SK-N-SH treated with all-trans-retinoic acid at 6 μM for 48 hours (cell line): Measurements from ENCODE around the gene TRPV4.

ENCODE experiments used
- ATAC-seq: fragments of 200-7000 bp; cut with Tn5 transposase; 3 replicates; pipeline ENCODE4 v1.9.1; 2020; ENCODE audit warnings: mild to moderate bottlenecking, moderate library complexity
- ARNTL ChIP-seq: fragments of 450-650 bp; formaldehyde crosslinking; IDR thresholded peaks from 2 replicates; pipeline ENCODE4 v1.5.0; 2020; ENCODE audit warnings: low read depth, mild to moderate bottlenecking, moderate library complexity, borderline replicate concordance
- BACH2 ChIP-seq: fragments of 250-450 bp; sonication (Bioruptor Pico); IDR thresholded peaks from 2 replicates; pipeline ENCODE4 v1.9.0; 2021; ENCODE audit warnings: mild to moderate bottlenecking, borderline replicate concordance
- CSDC2 ChIP-seq: fragments of 250-450 bp; sonication (Bioruptor Pico); IDR thresholded peaks from 2 replicates; pipeline ENCODE4 v1.5.0; 2020; ENCODE audit warnings: mild to moderate bottlenecking, moderate library complexity
- ESRRG ChIP-seq: fragments of 250-450 bp; sonication (Bioruptor Pico); IDR thresholded peaks from 2 replicates; pipeline ENCODE4 v1.6.1; 2021; ENCODE audit warnings: mild to moderate bottlenecking
- ISL1 ChIP-seq: fragments of 250-450 bp; sonication (Bioruptor Pico); IDR thresholded peaks from 2 replicates; pipeline ENCODE4 v2.1.2; 2022; ENCODE audit warnings: mild to moderate bottlenecking, moderate library complexity
- OSR1 ChIP-seq: fragments of 250-450 bp; sonication (Bioruptor Pico); IDR thresholded peaks from 2 replicates; pipeline ENCODE4 v1.8.0; 2022; ENCODE audit warnings: moderate library complexity, mild to moderate bottlenecking, inconsistent platforms
- PPARA ChIP-seq: fragments of 250-450 bp; sonication (Bioruptor Pico); IDR thresholded peaks from 2 replicates; pipeline ENCODE4 v1.5.0; 2020; ENCODE audit warnings: mild to moderate bottlenecking, borderline replicate concordance
- TCF4 ChIP-seq: fragments of 250-450 bp; sonication (Bioruptor Pico); IDR thresholded peaks from 2 replicates; pipeline ENCODE4 v1.8.0; 2021; ENCODE audit warnings: mild to moderate bottlenecking, moderate library complexity, borderline replicate concordance
- TOX ChIP-seq: fragments of 250-450 bp; sonication (Bioruptor Pico); IDR thresholded peaks from 2 replicates; pipeline ENCODE4 v1.8.0; 2021; ENCODE audit warnings: mild to moderate bottlenecking, moderate library complexity, borderline replicate concordance
- ZC3H10 ChIP-seq: fragments of 250-450 bp; sonication (Bioruptor Pico); IDR thresholded peaks from 2 replicates; pipeline ENCODE4 v1.5.1; 2021; ENCODE audit warnings: mild to moderate bottlenecking, moderate library complexity
- ZFP3 ChIP-seq: fragments of 250-450 bp; sonication (Bioruptor Pico); IDR thresholded peaks from 2 replicates; pipeline ENCODE4 v1.5.0; 2020; ENCODE audit warnings: mild to moderate bottlenecking, moderate library complexity
- ZNF565 ChIP-seq: fragments of 450-650 bp; formaldehyde crosslinking; conservative IDR thresholded peaks from 2 replicates; pipeline ENCODE4 v1.5.0; 2020; ENCODE audit warnings: low read depth, mild to moderate bottlenecking, moderate library complexity
- ZNF70 ChIP-seq: fragments of 450-650 bp; formaldehyde crosslinking; IDR thresholded peaks from 2 replicates; pipeline ENCODE4 v1.5.0; 2020; ENCODE audit warnings: mild to moderate bottlenecking, moderate library complexity
- ZNF8 ChIP-seq: fragments of 450-650 bp; formaldehyde crosslinking; IDR thresholded peaks from 2 replicates; pipeline ENCODE4 v1.5.0; 2020; ENCODE audit warnings: mild to moderate bottlenecking, moderate library complexity
- TF ChIP-seq, protein P1 (sequence below): fragments of 250-450 bp; sonication (Bioruptor Pico); IDR thresholded peaks from 2 replicates; pipeline ENCODE4 v1.5.0; 2020; ENCODE audit warnings: mild to moderate bottlenecking, moderate library complexity
- TF ChIP-seq, protein P2 (sequence below): fragments of 250-450 bp; sonication (Bioruptor Pico); IDR thresholded peaks from 2 replicates; pipeline ENCODE4 v1.8.0; 2021; ENCODE audit warnings: low read depth, mild to moderate bottlenecking, moderate library complexity, borderline replicate concordance
- TF ChIP-seq, protein P3 (sequence below): fragments of 250-450 bp; sonication (Bioruptor Pico); IDR thresholded peaks from 2 replicates; pipeline ENCODE4 v1.8.0; 2020; ENCODE audit warnings: mild to moderate bottlenecking, moderate library complexity, borderline replicate concordance
- TF ChIP-seq, protein P4 (sequence below): fragments of 250-450 bp; sonication (Bioruptor Pico); IDR thresholded peaks from 2 replicates; pipeline ENCODE4 v1.5.1; 2020; ENCODE audit warnings: low read depth, mild to moderate bottlenecking, moderate library complexity
- TF ChIP-seq, protein P5 (sequence below): fragments of 250-450 bp; sonication (Bioruptor Pico); IDR thresholded peaks from 2 replicates; pipeline ENCODE4 v1.5.1; 2021; ENCODE audit warnings: mild to moderate bottlenecking, moderate library complexity

The TRPV4 gene

DNA sequence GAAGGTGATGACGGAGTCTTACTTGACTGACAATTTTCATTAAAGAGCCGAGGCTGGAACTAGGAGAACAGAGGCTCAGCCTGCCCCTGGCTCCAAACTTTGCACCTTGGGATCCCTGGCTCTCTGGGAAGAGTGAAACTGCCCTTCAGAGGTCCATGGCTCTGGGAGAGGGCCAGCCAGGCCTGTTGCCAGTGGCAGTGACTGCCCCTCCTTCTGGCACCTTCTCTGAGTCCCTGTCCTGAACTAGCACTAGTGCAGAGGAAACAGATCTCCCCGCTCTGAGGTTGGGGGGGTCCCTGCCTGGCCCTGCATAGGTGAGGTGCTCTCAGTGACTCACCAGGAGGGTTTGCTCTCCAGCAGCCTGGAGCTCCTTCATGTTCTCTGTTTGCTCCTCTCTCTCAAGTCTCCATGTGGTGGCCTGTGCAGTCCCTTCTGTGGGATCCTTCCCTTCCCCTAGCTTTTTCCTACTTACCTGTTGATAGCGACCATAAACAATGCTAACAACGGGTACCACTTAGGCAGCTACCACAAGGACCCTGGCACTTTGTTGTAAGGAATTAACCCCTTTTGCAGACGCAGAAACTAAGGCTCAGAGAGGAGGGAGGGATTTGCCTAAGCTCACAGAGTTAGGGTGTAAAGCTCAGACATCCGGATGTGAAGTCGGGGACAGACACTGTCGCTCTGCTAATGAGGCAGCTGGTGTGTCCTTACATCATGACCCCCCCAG lies 97.2 kb downstream of the TRPV4 start:
- ATAC-seq: no peak
- TF ChIP-seq ZNF565: no peak
- TF ChIP-seq OSR1 (CRISPR knock-in tag): no peak
- TF ChIP-seq, protein P1, sequence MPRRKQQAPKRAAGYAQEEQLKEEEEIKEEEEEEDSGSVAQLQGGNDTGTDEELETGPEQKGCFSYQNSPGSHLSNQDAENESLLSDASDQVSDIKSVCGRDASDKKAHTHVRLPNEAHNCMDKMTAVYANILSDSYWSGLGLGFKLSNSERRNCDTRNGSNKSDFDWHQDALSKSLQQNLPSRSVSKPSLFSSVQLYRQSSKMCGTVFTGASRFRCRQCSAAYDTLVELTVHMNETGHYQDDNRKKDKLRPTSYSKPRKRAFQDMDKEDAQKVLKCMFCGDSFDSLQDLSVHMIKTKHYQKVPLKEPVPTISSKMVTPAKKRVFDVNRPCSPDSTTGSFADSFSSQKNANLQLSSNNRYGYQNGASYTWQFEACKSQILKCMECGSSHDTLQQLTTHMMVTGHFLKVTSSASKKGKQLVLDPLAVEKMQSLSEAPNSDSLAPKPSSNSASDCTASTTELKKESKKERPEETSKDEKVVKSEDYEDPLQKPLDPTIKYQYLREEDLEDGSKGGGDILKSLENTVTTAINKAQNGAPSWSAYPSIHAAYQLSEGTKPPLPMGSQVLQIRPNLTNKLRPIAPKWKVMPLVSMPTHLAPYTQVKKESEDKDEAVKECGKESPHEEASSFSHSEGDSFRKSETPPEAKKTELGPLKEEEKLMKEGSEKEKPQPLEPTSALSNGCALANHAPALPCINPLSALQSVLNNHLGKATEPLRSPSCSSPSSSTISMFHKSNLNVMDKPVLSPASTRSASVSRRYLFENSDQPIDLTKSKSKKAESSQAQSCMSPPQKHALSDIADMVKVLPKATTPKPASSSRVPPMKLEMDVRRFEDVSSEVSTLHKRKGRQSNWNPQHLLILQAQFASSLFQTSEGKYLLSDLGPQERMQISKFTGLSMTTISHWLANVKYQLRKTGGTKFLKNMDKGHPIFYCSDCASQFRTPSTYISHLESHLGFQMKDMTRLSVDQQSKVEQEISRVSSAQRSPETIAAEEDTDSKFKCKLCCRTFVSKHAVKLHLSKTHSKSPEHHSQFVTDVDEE (CRISPR knock-in tag): no peak
- no peak for TF ChIP-seq ESRRG (CRISPR knock-in tag)
- TF ChIP-seq, protein P2, sequence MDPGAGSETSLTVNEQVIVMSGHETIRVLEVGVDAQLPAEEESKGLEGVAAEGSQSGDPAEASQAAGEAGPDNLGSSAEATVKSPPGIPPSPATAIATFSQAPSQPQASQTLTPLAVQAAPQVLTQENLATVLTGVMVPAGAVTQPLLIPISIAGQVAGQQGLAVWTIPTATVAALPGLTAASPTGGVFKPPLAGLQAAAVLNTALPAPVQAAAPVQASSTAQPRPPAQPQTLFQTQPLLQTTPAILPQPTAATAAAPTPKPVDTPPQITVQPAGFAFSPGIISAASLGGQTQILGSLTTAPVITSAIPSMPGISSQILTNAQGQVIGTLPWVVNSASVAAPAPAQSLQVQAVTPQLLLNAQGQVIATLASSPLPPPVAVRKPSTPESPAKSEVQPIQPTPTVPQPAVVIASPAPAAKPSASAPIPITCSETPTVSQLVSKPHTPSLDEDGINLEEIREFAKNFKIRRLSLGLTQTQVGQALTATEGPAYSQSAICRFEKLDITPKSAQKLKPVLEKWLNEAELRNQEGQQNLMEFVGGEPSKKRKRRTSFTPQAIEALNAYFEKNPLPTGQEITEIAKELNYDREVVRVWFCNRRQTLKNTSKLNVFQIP (CRISPR knock-in tag): no peak
- no peak for TF ChIP-seq CSDC2
- no peak for TF ChIP-seq ZFP3 (CRISPR knock-in tag)
- TF ChIP-seq BACH2 (CRISPR knock-in tag): no peak
- TF ChIP-seq, protein P3, sequence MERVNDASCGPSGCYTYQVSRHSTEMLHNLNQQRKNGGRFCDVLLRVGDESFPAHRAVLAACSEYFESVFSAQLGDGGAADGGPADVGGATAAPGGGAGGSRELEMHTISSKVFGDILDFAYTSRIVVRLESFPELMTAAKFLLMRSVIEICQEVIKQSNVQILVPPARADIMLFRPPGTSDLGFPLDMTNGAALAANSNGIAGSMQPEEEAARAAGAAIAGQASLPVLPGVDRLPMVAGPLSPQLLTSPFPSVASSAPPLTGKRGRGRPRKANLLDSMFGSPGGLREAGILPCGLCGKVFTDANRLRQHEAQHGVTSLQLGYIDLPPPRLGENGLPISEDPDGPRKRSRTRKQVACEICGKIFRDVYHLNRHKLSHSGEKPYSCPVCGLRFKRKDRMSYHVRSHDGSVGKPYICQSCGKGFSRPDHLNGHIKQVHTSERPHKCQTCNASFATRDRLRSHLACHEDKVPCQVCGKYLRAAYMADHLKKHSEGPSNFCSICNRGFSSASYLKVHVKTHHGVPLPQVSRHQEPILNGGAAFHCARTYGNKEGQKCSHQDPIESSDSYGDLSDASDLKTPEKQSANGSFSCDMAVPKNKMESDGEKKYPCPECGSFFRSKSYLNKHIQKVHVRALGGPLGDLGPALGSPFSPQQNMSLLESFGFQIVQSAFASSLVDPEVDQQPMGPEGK (CRISPR knock-in tag): no peak
- TF ChIP-seq TCF4: no peak
- TF ChIP-seq, protein P4, sequence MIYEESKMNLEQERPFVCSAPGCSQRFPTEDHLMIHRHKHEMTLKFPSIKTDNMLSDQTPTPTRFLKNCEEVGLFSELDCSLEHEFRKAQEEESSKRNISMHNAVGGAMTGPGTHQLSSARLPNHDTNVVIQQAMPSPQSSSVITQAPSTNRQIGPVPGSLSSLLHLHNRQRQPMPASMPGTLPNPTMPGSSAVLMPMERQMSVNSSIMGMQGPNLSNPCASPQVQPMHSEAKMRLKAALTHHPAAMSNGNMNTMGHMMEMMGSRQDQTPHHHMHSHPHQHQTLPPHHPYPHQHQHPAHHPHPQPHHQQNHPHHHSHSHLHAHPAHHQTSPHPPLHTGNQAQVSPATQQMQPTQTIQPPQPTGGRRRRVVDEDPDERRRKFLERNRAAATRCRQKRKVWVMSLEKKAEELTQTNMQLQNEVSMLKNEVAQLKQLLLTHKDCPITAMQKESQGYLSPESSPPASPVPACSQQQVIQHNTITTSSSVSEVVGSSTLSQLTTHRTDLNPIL (CRISPR knock-in tag): no peak
- TF ChIP-seq, protein P5, sequence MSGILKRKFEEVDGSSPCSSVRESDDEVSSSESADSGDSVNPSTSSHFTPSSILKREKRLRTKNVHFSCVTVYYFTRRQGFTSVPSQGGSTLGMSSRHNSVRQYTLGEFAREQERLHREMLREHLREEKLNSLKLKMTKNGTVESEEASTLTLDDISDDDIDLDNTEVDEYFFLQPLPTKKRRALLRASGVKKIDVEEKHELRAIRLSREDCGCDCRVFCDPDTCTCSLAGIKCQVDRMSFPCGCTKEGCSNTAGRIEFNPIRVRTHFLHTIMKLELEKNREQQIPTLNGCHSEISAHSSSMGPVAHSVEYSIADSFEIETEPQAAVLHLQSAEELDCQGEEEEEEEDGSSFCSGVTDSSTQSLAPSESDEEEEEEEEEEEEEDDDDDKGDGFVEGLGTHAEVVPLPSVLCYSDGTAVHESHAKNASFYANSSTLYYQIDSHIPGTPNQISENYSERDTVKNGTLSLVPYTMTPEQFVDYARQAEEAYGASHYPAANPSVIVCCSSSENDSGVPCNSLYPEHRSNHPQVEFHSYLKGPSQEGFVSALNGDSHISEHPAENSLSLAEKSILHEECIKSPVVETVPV (CRISPR knock-in tag): no peak
- no peak for TF ChIP-seq ZNF70 (CRISPR knock-in tag)

DNA sequence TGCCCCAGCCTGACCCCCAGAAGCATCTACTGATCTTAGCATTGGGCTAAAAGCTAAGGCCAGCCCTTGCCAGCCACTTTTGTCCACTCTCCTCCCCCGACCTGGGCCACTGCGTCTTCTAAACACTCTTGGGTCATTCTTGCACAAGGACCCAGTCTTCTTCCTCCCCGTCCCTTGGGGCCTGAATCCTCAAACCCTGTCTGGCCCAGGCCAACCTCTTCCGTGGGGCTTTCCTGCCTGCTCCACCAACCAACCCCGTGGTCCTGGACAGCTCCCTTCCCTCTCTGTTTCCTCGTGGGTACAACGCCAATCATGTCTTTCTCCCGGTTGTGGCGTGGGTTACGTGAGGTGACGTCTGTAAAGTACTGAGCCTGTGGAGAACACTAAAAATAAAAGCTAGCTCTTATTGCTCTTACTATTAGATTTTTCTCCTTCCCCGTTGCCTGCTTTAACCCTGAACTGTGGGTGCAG lies 98.1 kb downstream of the TRPV4 start:
- ATAC-seq: no peak
- TF ChIP-seq ZC3H10 (CRISPR knock-in tag): no peak
- TF ChIP-seq, protein P3 (CRISPR knock-in tag): no peak

DNA sequence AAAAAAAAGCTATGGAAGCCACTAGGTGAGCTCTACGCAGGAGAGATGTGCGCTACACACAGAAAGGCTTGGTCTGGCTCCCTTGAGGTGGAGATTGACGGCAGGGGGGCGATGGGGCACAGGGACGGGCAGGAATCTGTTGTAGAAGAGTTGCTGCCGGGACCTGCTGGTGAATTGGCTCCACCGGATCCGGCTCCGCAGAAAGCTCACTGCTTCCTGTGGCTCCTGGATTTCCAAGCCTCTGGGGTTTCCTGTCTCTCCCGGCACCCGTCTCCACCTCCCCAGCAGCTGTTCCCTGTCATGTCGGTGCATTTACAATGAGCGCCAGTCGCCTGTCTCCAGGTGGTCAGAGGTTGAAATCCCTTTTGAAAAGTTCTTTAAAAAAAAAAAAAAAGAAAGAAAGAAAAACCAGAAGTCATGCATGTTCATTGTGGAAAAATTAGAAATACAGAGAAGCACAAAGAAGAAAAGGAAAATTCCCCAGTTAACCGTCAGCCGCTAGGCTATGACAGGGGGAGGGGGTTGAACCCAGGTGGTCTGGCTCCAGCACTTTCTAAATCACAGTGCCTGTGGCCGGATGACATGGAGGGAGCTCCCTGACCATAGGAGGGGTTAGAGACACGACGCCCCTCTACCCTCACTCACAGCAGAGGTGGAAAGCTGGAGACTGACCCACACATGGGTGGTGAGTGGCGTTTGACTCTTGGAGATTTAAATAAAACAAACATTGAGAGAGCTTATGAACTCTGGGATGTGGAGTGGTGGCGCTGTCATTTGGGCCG lies 98.8 kb downstream of the TRPV4 start:
- ATAC-seq: no peak
- TF ChIP-seq ISL1 (CRISPR knock-in tag) (no peak), CSDC2 (no peak), ESRRG (CRISPR knock-in tag) (no peak), ARNTL (CRISPR knock-in tag) (no peak), TOX (CRISPR knock-in tag) (no peak), ZNF8 (no peak), ZC3H10 (CRISPR knock-in tag) (no peak), TCF4 (no peak), PPARA (CRISPR knock-in tag) (no peak), OSR1 (CRISPR knock-in tag) (no peak), ZFP3 (CRISPR knock-in tag) (no peak), ZNF70 (CRISPR knock-in tag) (no peak)
- TF ChIP-seq, protein P2 (CRISPR knock-in tag): no peak
- TF ChIP-seq, protein P5 (CRISPR knock-in tag): no peak
